ENCODE measurements around the gene SLC6A13.

SLC6A13 gene

DNA sequence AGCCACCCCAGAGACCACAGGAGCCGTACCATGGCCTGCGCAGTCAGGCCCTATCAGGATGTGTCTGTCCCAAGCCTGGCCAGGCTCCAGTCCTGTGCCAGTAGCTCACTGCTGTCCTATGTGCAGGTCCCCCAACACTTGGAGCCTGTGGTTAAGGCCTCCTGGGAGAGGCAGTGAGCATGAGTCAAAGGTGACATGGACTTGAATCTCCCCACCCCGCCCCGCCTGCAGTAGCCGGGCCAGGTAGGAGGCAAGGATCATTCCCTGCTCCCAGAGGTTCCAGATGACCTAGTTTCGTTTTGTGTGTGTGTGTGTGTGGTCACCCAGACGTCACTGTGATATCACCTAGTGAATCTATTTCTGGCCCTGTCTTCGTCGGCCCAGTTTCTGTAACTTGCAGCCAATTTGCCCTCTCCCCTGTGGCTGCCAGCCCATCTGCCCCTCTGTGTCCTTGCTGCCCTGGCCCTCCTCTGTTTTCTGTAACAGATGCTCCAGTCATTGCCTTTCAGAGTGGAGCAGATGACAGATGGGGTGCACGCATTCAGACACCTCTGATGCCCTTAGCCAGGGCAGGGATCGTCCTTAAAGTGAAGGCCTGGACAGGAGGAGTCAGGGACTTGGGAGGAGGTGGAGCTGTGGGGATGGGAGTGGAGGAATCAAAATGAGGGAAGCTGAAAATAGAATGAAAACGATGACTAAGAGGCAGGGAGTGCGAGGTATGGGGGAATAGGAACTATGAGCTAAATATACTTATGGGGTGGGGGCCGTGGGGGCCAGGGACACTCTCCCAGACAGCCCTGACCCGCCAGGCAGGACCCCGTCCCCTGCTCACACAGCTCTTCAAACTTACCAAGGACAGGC lies 86.1 kb downstream of the SLC6A13 start:
- peak; percentile 86 to 94 for DNase-seq

DNA sequence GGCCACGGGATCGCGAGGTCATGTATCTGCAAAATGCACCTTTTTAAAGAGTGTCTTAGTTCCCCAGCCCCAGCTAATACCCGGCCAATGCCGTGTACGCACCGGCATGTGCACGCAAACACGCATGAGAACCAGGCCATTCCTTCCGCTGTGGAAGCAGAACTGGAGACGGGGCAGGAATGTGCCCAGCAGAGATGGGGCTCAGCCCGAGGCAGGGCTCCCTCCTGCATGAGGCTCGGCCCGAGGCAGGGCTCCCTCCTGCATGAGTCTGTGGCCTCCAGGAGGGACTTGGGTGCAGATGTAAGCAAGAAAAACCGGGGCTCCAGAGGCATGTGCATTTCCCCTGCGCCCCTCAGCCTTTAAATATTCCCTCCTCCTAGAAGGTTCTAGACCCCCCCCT lies 86.9 kb downstream of the SLC6A13 start:
- no peak for DNase-seq

GRCh38 chr12:175250-175649 lies 87.4 kb downstream of the SLC6A13 start:
- DNase-seq = peak in 1 of 2 experiments; percentile 48

DNA sequence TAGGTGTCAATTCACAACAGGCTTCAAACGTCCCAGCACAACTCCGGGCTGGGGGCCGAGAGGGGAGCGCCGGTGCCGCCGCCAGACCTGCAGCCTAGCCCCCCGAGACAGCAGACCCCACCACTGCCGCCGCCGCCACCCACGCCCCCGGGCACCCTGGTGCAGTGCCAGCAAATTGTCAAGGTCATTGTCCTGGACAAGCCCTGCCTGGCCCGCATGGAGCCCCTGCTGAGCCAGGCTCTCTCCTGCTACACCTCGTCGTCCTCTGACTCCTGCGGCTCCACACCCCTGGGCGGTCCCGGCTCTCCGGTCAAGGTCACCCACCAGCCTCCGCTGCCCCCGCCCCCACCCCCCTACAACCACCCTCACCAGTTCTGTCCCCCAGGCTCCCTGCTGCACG lies 88.0 kb downstream of the SLC6A13 start:
- no peak for DNase-seq

- DNase-seq = no peak
Measured at GRCh38 chr12:174124-174523, 88.5 kb downstream of the SLC6A13 start.

- no peak for DNase-seq
Measured at GRCh38 chr12:172732-173161, 89.9 kb downstream of the SLC6A13 start.

GRCh38 chr12:171743-172676 lies 90.6 kb downstream of the SLC6A13 start:
- DNase-seq = peak in 1 of 2 experiments; percentile 53

DNA sequence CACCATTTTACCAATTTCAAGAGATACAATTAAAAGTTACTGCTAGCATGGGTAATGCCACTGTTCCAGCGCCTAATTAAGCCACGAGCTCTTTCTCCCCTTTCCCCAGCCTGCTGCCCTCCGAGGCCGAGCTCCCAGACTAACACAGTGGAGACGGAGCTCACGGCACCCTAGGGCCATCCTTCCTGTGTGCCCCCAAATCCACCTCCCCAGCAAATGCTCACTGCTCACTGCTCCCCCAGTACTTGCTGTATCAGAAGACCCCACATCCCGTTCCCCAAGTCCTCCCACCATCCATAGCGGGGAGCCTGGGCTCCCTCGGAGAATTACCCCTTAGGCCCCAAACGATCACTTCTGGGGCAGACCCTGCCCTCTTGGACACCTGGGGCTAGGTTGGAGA lies 91.4 kb downstream of the SLC6A13 start:
- DNase-seq = no peak

Data from NCI-H524 (cell line).